Superior temporal gyrus (tissue), 1 donor: ENCODE data around the gene NEU2.

ENCODE experiments used
- DNase-seq: peaks from one replicate; pipeline ENCODE4 v3.0.0-alpha.2; 2016; ENCODE audit errors: extremely low spot score

NEU2 gene

GRCh38 chr2:233076749-233077148, 44.3 kb downstream of the NEU2 start:
- no peak for DNase-seq

GRCh38 chr2:233079473-233079877, 47.0 kb downstream of the NEU2 start:
- no peak for DNase-seq

- no peak for DNase-seq
These were observed 47.7 kb downstream of the NEU2 start for GRCh38 chr2:233079953-233080835.

- no peak for DNase-seq
These were observed 48.4 kb downstream of the NEU2 start for GRCh38 chr2:233080836-233081229.

GRCh38 chr2:233081232-233081730, 48.8 kb downstream of the NEU2 start:
- no peak for DNase-seq

GRCh38 chr2:233081731-233082221, 49.3 kb downstream of the NEU2 start:
- no peak for DNase-seq

- DNase-seq = no peak
These were observed 49.9 kb downstream of the NEU2 start for GRCh38 chr2:233082222-233082930.

- no peak for DNase-seq
These were observed 50.7 kb downstream of the NEU2 start for GRCh38 chr2:233082931-233083755.

GRCh38 chr2:233083782-233084181, 51.3 kb downstream of the NEU2 start:
- no peak for DNase-seq

- no peak for DNase-seq
These were observed 52.0 kb downstream of the NEU2 start for GRCh38 chr2:233084488-233084887.
